Endothelial cell of umbilical vein (primary cell): ENCODE results near the gene RPL21. TPM values are rescaled to one million over a fixed set of nuclear protein-coding genes. Genes with fewer than 3 reads are reported as not detected.

Experiments
- BruUV-seq: library from RNA; stranded (reverse); fragments of 400-500 nt; replicated peaks from 2 replicates; lab custom pipeline; 2021; lab: Mats Ljungman, UMichigan
- CTCF ChIA-PET: fragments of 300-600, 350-600 bp; sonication (Branson Sonifier 250); formaldehyde crosslinking; loops from one replicate; lab custom pipeline; 2021; ENCODE audit warnings: antibody characterized with exemption, inconsistent platforms; lab: Charles Lee
- POLR2A ChIA-PET: fragments of 300-600, 350-600 bp; sonication (Branson Sonifier 250); formaldehyde crosslinking; loops from one replicate; lab custom pipeline; 2021; ENCODE audit warnings: antibody characterized with exemption, inconsistent platforms; lab: Charles Lee
- DNase-seq: peaks from one replicate; pipeline ENCODE4 v3.0.0-alpha.2; 2011; ENCODE audit warnings: low read depth, low spot score
- FAIRE-seq: peaks from 2 replicates; lab custom pipeline; 2011; peaks lifted over from hg19 to GRCh38; lab: Jason Lieb, UNC
- H2AFZ ChIP-seq: 2 replicates; pipeline ENCODE4 v1.6.0; 2012; ENCODE audit warnings: low read depth, low read length, control low read depth, inconsistent platforms
- H3K27ac ChIP-seq: 2 replicates; pipeline ENCODE4 v1.5.1; 2011; ENCODE audit warnings: low read depth, mild to moderate bottlenecking, control low read depth, low read length, moderate library complexity; ENCODE audit not compliant: insufficient read depth
- H3K27me3 ChIP-seq, 2 experiments: 2 replicates each; pipeline versions ENCODE4 v1.6.0 to v1.6.1; 2011; ENCODE audit warnings: low read length in 2 of 2, mixed read lengths in 1 of 2; ENCODE audit not compliant: control insufficient read depth in 2 of 2, insufficient read depth in 2 of 2
- H3K36me3 ChIP-seq, 2 experiments: 2 replicates in 1 of 2; 3 replicates in 1 of 2; pipeline ENCODE4 v1.5.1; 2011; ENCODE audit warnings: low read length in 2 of 2, mild to moderate bottlenecking in 1 of 2, moderate library complexity in 1 of 2; ENCODE audit not compliant: control insufficient read depth in 2 of 2, insufficient read depth in 2 of 2; ENCODE audit errors: extremely low read depth in 1 of 2
- H3K4me1 ChIP-seq: 3 replicates; pipeline ENCODE4 v1.5.1; 2011; ENCODE audit warnings: mild to moderate bottlenecking, low read length; ENCODE audit not compliant: control insufficient read depth, insufficient read depth; ENCODE audit errors: extremely low read depth
- H3K4me2 ChIP-seq: 2 replicates; pipeline ENCODE4 v1.6.1; 2011; ENCODE audit warnings: low read length, control low read depth, mixed read lengths; ENCODE audit not compliant: insufficient read depth
- H3K4me3 ChIP-seq, 3 experiments: fragments of 200-600 bp in 1 of 3; sonication (generic), shearing (Covaris generic) in 1 of 3; replicated peaks in 1 of 3; 2 replicates each; pipeline ENCODE4 v1.5.1; 2011 to 2016; ENCODE audit warnings: control low read depth in 3 of 3, low read length in 3 of 3, mild to moderate bottlenecking in 2 of 3, inconsistent platforms in 1 of 3, low read depth in 1 of 3, moderate library complexity in 1 of 3; ENCODE audit not compliant: insufficient read depth in 1 of 3
- H3K79me2 ChIP-seq: 2 replicates; pipeline ENCODE4 v1.6.0; 2012; ENCODE audit warnings: low read length, inconsistent platforms; ENCODE audit not compliant: control insufficient read depth, insufficient read depth
- H3K9ac ChIP-seq: replicated peaks from 2 replicates; pipeline ENCODE3; 2011; ENCODE audit warnings: low read length, control low read depth; ENCODE audit not compliant: insufficient read depth; ENCODE audit errors: extremely low read depth
- H3K9me1 ChIP-seq: replicated peaks from 3 replicates; pipeline ENCODE4 v1.6.0; 2011; ENCODE audit warnings: mild to moderate bottlenecking, low read length; ENCODE audit not compliant: control insufficient read depth, insufficient read depth; ENCODE audit errors: extremely low read depth
- H3K9me3 ChIP-seq: replicated peaks from 2 replicates; pipeline ENCODE4 v1.5.1; 2012; ENCODE audit warnings: low read length, inconsistent platforms; ENCODE audit not compliant: control insufficient read depth, insufficient read depth
- H4K20me1 ChIP-seq: replicated peaks from 2 replicates; pipeline ENCODE3; 2011; ENCODE audit warnings: mild to moderate bottlenecking, low read length; ENCODE audit not compliant: control insufficient read depth, insufficient read depth; ENCODE audit errors: extremely low read depth
- CTCF ChIP-seq, 2 donors: IDR thresholded peaks; 1 replicate in 1 of 2; 2 replicates in 1 of 2; pipeline ENCODE4 v1.5.1; 2011; ENCODE audit warnings: low read length in 2 of 2, mild to moderate bottlenecking in 2 of 2, moderate library complexity in 2 of 2, control low read depth in 1 of 2, inconsistent platforms in 1 of 2, low read depth in 1 of 2; ENCODE audit not compliant: insufficient read depth in 1 of 2; ENCODE audit errors: extremely low read depth in 1 of 2
- EZH2 ChIP-seq: IDR thresholded peaks from 2 replicates; pipeline ENCODE4 v1.6.1; 2012; ENCODE audit warnings: borderline replicate concordance, low read depth, mild to moderate bottlenecking, moderate library complexity, low read length, inconsistent platforms; ENCODE audit not compliant: severe bottlenecking
- FOS ChIP-seq: IDR thresholded peaks from 2 replicates; pipeline ENCODE4 v1.6.1; 2011; ENCODE audit warnings: mild to moderate bottlenecking, low read length, moderate library complexity, borderline replicate concordance; ENCODE audit not compliant: insufficient read depth
- GATA2 ChIP-seq: IDR thresholded peaks from 2 replicates; pipeline ENCODE4 v1.7.0; 2011; ENCODE audit warnings: low read depth, mild to moderate bottlenecking, moderate library complexity, mixed read lengths, low read length; ENCODE audit not compliant: insufficient read length, insufficient read depth
- JUN ChIP-seq: IDR thresholded peaks from 2 replicates; pipeline ENCODE4 v1.6.1; 2011; ENCODE audit warnings: borderline replicate concordance, low read depth; ENCODE audit not compliant: insufficient read length, insufficient read depth
- MYC ChIP-seq: IDR thresholded peaks from one replicate; pipeline ENCODE4 v1.6.1; 2011; ENCODE audit warnings: mild to moderate bottlenecking, low read depth, low read length
- POLR2A ChIP-seq: IDR thresholded peaks from 2 replicates; pipeline ENCODE4 v1.6.1; 2012; ENCODE audit warnings: low read depth, mild to moderate bottlenecking, control low read depth, low read length
- POLR2AphosphoS5 ChIP-seq: IDR thresholded peaks from 2 replicates; pipeline ENCODE4 v1.6.1; 2012; ENCODE audit warnings: low read depth, mild to moderate bottlenecking, control low read depth, low read length, moderate library complexity; ENCODE audit not compliant: insufficient read depth
- dilution Hi-C: fragments of 300-500 bp; cut with MboI; formaldehyde crosslinking; loops from one replicate; pipeline ENCODE4 v1.15.0; 2019; ENCODE audit warnings: low sequenced_read_pairs; ENCODE audit not compliant: extremely low pct_ligation_motif_present
- intact Hi-C: fragments of 100-400 bp; cut with micrococcal nuclease; formaldehyde crosslinking; loops from one replicate; pipeline ENCODE4 v1.10.0; 2022
- polyA plus RNA-seq, 4 experiments: library from polyadenylated mRNA; depleted of rRNA in 3 of 4; stranded (reverse) in 3 of 4; unstranded in 1 of 4; fragments of >200 nt; gene quantifications; 2 replicates each; pipeline versions ENCODE4 v1.2.1 to v1.2.3, GENCODE V29; 2011 to 2012; ENCODE audit warnings: missing spikeins in 1 of 4
- total RNA-seq: library from RNA; stranded (reverse); gene quantifications from 2 replicates; pipeline ENCODE4 v1.2.3, GENCODE V29; 2021
- TF ChIP-seq, protein P1 (sequence below): IDR thresholded peaks from 2 replicates; pipeline ENCODE4 v1.6.1; 2011; ENCODE audit not compliant: insufficient read depth, insufficient read length

The RPL21 gene
- total and polyA plus RNA-seq, 2 donors (not counting 3 experiments of a cell fraction or from before 2014, with no cell fraction given), result 585 to 871 TPM

GRCh38 chr13:27273658-27274425, 22.5 kb downstream of the RPL21 start:
- BruUV-seq, result no TSS peak
- no peak overlapping the region for H2AFZ ChIP-seq
- H3K4me1 ChIP-seq, result peaks cover 16% of the 10 kb centered on the region
- H3K9ac ChIP-seq, result no peak overlapping the region
- H3K36me3 ChIP-seq, result no peaks in the 10 kb centered on the region
- peaks cover 27 to 28% of the 10 kb centered on the region in 2 experiments for H3K27me3 ChIP-seq
- intact Hi-C loops (loop anchor here (5.0 kb wide), 1 partner anchor 88 kb away; no protein-coding TSS in a partner anchor), dilution Hi-C loops (no loop called here)
- H3K9me3 ChIP-seq, result no peaks in the 10 kb centered on the region
- ChIA-PET CTCF (interaction anchor here (0.9 to 1.9 kb wide), 4 partner anchors 9 to 291 kb away, joined by 5 to 9 read pairs (median 6); no protein-coding TSS in a partner anchor), POLR2A (interaction anchor here (0.5 kb wide), 1 partner anchor 180 kb away, joined by 4 read pairs; no protein-coding TSS in a partner anchor)
- H3K4me2 ChIP-seq, result no peak overlapping the region
- no peaks in the 10 kb centered on the region for H3K9me1 ChIP-seq
- H3K27ac ChIP-seq, result no peak overlapping the region
- H4K20me1 ChIP-seq, result no peaks in the 10 kb centered on the region
- TF ChIP-seq POLR2AphosphoS5, result no peak
- no peak for TF ChIP-seq CTCF (IDR thresholded peaks at IDR 0.05; ENCODE audit: extremely low read depth in 1 of 2, insufficient read depth in 1 of 2, low read depth in 1 of 2, low read length in 2 of 2)
- no peak for TF ChIP-seq EZH2
- TF ChIP-seq POLR2A, result no peak
- TF ChIP-seq, protein P1, sequence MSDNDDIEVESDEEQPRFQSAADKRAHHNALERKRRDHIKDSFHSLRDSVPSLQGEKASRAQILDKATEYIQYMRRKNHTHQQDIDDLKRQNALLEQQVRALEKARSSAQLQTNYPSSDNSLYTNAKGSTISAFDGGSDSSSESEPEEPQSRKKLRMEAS, result no peak
- TF ChIP-seq JUN, result no peak
- TF ChIP-seq FOS, result no peak
- TF ChIP-seq MYC, result no peak
- no peak for TF ChIP-seq GATA2
- no peaks in the 10 kb centered on the region for H3K79me2 ChIP-seq
- FAIRE-seq (no peak), DNase-seq (no peak)
- no peak overlapping the region for H3K4me3 ChIP-seq
